HepG2 (cell line): Measurements from ENCODE around the gene TNFAIP8L1. TPM values are rescaled to one million over a fixed set of nuclear protein-coding genes. Genes with fewer than 3 reads are reported as not detected.

Source experiments
- ARID2 ChIP-seq: sonication (generic); formaldehyde crosslinking; IDR thresholded peaks from 2 replicates; pipeline ENCODE4 v1.8.1; 2022; ENCODE audit warnings: mild to moderate bottlenecking, missing genetic modification reagents, borderline replicate concordance
- CBFB ChIP-seq: sonication (generic); formaldehyde crosslinking; IDR thresholded peaks from 2 replicates; pipeline ENCODE4 v1.4.0; 2020; ENCODE audit warnings: missing genetic modification reagents
- DR1 ChIP-seq: sonication (generic); formaldehyde crosslinking; IDR thresholded peaks from 2 replicates; pipeline ENCODE4 v1.8.0; 2021; ENCODE audit warnings: mild to moderate bottlenecking, missing genetic modification reagents, inconsistent platforms
- FOXA1 ChIP-seq, 2 experiments: fragments of 450-650 bp in 1 of 2; sonication (generic) in 1 of 2; formaldehyde crosslinking in 1 of 2; IDR thresholded peaks; 2 replicates each; pipeline versions ENCODE4 v1.4.0 to v1.6.1; 2016 to 2020; ENCODE audit warnings: missing genetic modification reagents in 1 of 2
- IKZF1 ChIP-seq: fragments of 450-650 bp; IDR thresholded peaks from 2 replicates; pipeline ENCODE4 v1.7.1; 2016
- RBFOX2 ChIP-seq: fragments of 200-400 bp; formaldehyde crosslinking; IDR thresholded peaks from 2 replicates; pipeline ENCODE4 v1.6.1; 2017; ENCODE audit warnings: low read depth, mild to moderate bottlenecking, low read length
- RBM22 ChIP-seq: fragments of 200-400 bp; formaldehyde crosslinking; optimal IDR thresholded peaks from 2 replicates; pipeline ENCODE3; 2017; ENCODE audit warnings: mild to moderate bottlenecking, low read length, moderate library complexity
- REST ChIP-seq, 2 experiments: IDR thresholded peaks; 2 replicates each; pipeline ENCODE4 v1.6.1; 2011 to 2012; ENCODE audit warnings: low read length in 2 of 2, borderline replicate concordance in 1 of 2, low read depth in 1 of 2, mild to moderate bottlenecking in 1 of 2, moderate library complexity in 1 of 2
- SRSF1 ChIP-seq: fragments of 200-400 bp; formaldehyde crosslinking; optimal IDR thresholded peaks from 2 replicates; pipeline ENCODE3; 2017; ENCODE audit warnings: mild to moderate bottlenecking, low read depth, low read length, moderate library complexity
- ZMYM2 ChIP-seq: sonication (generic); formaldehyde crosslinking; IDR thresholded peaks from 2 replicates; pipeline ENCODE4 v1.8.0; 2022; ENCODE audit warnings: mild to moderate bottlenecking, missing genetic modification reagents
- ZNF256 ChIP-seq: sonication (generic); formaldehyde crosslinking; conservative IDR thresholded peaks from 2 replicates; pipeline ENCODE4 v1.4.0; 2020; ENCODE audit warnings: missing genetic modification reagents
- ZNF501 ChIP-seq: sonication (generic); formaldehyde crosslinking; IDR thresholded peaks from 2 replicates; pipeline ENCODE4 v1.5.1; 2020; ENCODE audit warnings: mild to moderate bottlenecking, moderate library complexity, missing genetic modification reagents
- ZNF777 ChIP-seq: sonication (generic); formaldehyde crosslinking; IDR thresholded peaks from 2 replicates; pipeline ENCODE4 v1.4.0; 2020; ENCODE audit warnings: missing genetic modification reagents
- polyA plus RNA-seq, 8 experiments: library from polyadenylated mRNA; depleted of rRNA in 3 of 8; stranded (reverse) in 7 of 8; unstranded in 1 of 8; fragments of >200 nt; fragmentation: Illumina TruSeq in 4 of 8; extraction: Trizol in 4 of 8; gene quantifications; 2 replicates each; pipeline versions ENCODE4 v1.2.1 to v1.2.3, GENCODE V29; 2011 to 2016; ENCODE audit warnings: low read depth in 4 of 8, missing spikeins in 1 of 8, mixed read lengths in 1 of 8; ENCODE audit not compliant: insufficient read depth in 1 of 8
- total RNA-seq, 5 experiments: library from RNA; depleted of rRNA; stranded (reverse); fragments of >200 nt; fragmentation: Illumina TruSeq; extraction: Trizol; gene quantifications; 2 replicates each; pipeline ENCODE4 v1.2.3, GENCODE V29; 2016; ENCODE audit warnings: low read depth in 1 of 5
- TF ChIP-seq, protein P1 (sequence below): sonication (generic); formaldehyde crosslinking; IDR thresholded peaks from 2 replicates; pipeline ENCODE4 v1.4.0; 2020; ENCODE audit warnings: mild to moderate bottlenecking, missing genetic modification reagents
- TF ChIP-seq, protein P2 (sequence below): IDR thresholded peaks from 2 replicates; pipeline ENCODE4 v1.6.1; 2016; ENCODE audit warnings: missing compliant biosample characterization, missing genetic modification reagents, borderline replicate concordance

TNFAIP8L1 gene
- total and polyA plus RNA-seq, 2 of the 13 experiments (the other 11 are each of a cell fraction or from before 2014, with no cell fraction given): 13.4 to 21.4 TPM

DNA sequence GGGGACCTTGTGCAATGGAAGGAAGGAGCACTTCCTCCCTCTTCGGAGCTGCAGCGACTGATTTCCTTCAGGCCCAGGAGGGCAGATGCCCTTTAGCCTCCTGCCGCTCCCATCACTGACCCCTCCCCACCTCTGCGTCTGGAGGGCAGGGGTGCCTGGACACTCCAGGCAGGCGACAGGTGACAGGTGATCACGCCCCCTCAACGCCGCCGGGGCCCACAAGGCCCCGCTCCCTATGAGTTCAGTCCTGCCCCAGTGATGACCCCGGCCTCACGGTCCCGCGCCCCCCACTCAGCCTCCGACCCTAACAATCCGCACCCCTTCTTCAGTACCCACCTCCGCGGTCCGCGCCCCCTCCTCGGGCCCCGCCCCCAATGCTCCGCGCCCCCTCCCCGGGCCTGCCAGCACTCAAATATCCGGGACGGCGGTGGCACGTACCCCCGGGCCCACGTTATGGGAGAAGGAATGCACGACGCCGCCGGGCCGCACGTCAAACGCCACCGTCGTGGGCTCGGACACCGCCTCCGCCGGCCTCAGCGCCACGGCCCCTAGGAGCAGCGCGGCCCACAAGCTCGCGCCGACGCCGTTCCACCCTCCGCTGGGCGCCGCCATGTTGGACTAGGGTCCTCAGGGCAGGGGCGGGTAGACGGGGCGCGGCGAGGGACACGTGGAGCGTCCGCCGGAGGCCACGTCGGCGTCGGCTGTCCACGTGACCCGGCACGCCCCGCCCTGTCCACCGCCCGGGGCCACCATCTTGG is 30.6 kb downstream of the TNFAIP8L1 start, which contains the start of gene MYDGF (continued):
- TF ChIP-seq RBFOX2 (peak; percentile 95), ARID2 (CRISPR knock-in tag) (no peak), ZMYM2 (CRISPR knock-in tag) (no peak), FOXA1 (IDR thresholded peaks at IDR 0.05) (no peak), FOXA1 (CRISPR knock-in tag; IDR thresholded peaks at IDR 0.05) (peak; percentile 51; the same call in 1 of the 2 replicates), ZNF501 (CRISPR knock-in tag) (no peak), SRSF1 (peak; percentile 13), DR1 (CRISPR knock-in tag) (peak; percentile 86), CBFB (peak; percentile 50; the same call in 1 of the 2 replicates), ZNF777 (peak; percentile 82), IKZF1 (no peak), RBM22 (no peak), REST (IDR thresholded peaks at IDR 0.05; ENCODE audit: borderline replicate concordance in 1 of 2, low read depth in 1 of 2, low read length in 2 of 2) (peak in 1 of 2 experiments; percentile 43; a peak in 1 of 4 replicates), ZNF256 (CRISPR knock-in tag) (no peak)
- TF ChIP-seq, protein P1, sequence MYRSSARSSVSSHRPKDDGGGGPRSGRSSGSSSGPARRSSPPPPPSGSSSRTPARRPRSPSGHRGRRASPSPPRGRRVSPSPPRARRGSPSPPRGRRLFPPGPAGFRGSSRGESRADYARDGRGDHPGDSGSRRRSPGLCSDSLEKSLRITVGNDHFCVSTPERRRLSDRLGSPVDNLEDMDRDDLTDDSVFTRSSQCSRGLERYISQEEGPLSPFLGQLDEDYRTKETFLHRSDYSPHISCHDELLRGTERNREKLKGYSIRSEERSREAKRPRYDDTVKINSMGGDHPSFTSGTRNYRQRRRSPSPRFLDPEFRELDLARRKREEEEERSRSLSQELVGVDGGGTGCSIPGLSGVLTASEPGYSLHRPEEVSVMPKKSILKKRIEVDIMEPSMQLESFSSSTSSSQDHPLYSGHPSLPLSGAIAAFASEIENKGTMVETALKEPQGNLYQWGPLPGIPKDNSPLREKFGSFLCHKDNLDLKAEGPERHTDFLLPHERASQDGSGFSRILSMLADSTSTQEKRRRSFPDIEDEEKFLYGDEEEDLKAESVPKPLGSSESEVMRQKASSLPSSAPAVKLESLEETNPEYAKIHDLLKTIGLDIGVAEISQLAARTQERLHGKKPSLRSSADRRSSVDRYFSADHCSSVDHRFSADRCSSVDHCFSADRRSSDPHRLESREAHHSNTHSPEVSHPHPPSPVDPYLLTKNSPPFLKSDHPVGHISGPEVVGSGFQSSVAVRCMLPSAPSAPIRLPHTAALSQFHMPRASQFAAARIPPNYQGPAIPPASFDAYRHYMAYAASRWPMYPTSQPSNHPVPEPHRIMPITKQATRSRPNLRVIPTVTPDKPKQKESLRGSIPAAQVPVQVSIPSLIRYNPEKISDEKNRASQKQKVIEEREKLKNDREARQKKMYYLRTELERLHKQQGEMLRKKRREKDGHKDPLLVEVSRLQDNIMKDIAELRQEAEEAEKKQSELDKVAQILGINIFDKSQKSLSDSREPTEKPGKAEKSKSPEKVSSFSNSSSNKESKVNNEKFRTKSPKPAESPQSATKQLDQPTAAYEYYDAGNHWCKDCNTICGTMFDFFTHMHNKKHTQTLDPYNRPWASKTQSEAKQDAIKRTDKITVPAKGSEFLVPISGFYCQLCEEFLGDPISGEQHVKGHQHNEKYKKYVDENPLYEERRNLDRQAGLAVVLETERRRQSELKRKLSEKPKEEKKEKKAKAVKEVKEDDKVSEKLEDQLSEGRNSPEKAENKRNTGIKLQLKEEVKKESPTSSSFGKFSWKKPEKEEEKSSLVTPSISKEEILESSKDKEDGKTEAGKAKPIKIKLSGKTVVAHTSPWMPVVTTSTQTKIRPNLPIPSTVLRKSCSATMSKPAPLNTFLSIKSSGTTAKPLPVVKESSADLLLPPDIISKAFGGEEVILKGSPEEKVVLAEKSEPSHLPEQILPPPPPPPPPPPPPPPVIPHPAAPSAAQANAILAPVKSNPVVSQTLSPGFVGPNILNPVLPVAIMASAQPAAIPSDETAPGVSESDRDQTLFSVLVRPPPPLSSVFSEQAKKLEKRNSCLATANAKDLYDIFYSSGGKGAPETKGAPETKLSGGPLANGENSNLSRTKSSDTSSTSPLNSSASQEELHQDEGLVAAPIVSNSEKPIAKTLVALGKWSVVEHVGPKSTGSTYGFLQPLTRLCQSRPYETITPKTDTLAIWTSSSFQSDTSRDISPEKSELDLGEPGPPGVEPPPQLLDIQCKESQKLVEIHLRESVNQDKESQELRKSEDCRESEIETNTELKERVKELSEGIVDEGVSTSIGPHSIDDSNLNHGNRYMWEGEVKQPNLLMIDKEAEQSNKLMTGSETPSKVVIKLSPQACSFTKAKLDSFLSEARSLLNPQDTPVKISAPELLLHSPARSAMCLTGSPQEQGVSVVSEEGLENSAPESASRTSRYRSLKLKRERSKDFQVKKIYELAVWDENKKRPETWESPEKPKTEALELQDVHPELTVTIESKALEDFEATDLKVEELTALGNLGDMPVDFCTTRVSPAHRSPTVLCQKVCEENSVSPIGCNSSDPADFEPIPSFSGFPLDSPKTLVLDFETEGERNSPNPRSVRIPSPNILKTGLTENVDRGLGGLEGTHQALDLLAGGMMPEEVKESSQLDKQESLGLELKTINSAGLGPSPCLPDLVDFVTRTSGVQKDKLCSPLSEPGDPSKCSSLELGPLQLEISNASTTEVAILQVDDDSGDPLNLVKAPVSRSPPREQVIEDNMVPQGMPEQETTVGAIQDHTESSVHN (CRISPR knock-in tag): 0 out of 2 replicates have a peak, but pooled peaks have one; percentile 28
- TF ChIP-seq, protein P2, sequence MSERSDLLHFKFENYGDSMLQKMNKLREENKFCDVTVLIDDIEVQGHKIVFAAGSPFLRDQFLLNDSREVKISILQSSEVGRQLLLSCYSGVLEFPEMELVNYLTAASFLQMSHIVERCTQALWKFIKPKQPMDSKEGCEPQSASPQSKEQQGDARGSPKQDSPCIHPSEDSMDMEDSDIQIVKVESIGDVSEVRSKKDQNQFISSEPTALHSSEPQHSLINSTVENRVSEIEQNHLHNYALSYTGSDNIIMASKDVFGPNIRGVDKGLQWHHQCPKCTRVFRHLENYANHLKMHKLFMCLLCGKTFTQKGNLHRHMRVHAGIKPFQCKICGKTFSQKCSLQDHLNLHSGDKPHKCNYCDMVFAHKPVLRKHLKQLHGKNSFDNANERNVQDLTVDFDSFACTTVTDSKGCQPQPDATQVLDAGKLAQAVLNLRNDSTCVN (CRISPR knock-in tag): no peak; the same call in 1 of the 2 replicates
